ENCODE data around the gene PEPD.

GRCh38 chr19:33404506-33405253 lies 116.9 kb downstream of the PEPD start:
- no peak for TF ChIP-seq CTCF (IDR thresholded peaks at IDR 0.05)
- TF ChIP-seq ZFX (IDR thresholded peaks at IDR 0.05; ENCODE audit: borderline replicate concordance) = no peak
